GM18505 (cell line): Measurements from ENCODE around the gene WASHC2C.
"Not testable (repeated sequence)": the region's sequence is repeated elsewhere in the genome, so short reads cannot be mapped to it uniquely, and the experiment has no call there.

ENCODE experiments used
- ATAC-seq: cut with Tn5 transposase; IDR thresholded peaks from one replicate; pipeline ENCODE4 v1.9.1; 2021; ENCODE audit not compliant: unreplicated experiment
- POLR2A ChIP-seq: IDR thresholded peaks from 4 replicates; pipeline ENCODE4 v1.6.1; 2011; ENCODE audit warnings: borderline replicate concordance; ENCODE audit not compliant: insufficient read depth, insufficient read length; ENCODE audit errors: extremely low read depth

WASHC2C gene

GRCh38 chr10:45757661-45758396 lies 30.8 kb downstream of the WASHC2C start:
- ATAC-seq: not testable (repeated sequence)

GRCh38 chr10:45761622-45762021 lies 34.6 kb downstream of the WASHC2C start:
- ATAC-seq: not testable (repeated sequence)

- ATAC-seq: not testable (repeated sequence)
Measured at GRCh38 chr10:45763037-45763436, 36.0 kb downstream of the WASHC2C start.

- ATAC-seq: not testable (repeated sequence)
Measured at GRCh38 chr10:45768334-45768733, 41.3 kb downstream of the WASHC2C start.

GRCh38 chr10:45771757-45772461 lies 44.8 kb downstream of the WASHC2C start:
- ATAC-seq: not testable (repeated sequence)

GRCh38 chr10:45786217-45786616 lies 59.2 kb downstream of the WASHC2C start:
- ATAC-seq: not testable (repeated sequence)

GRCh38 chr10:45787212-45787741 lies 60.2 kb downstream of the WASHC2C start:
- not testable (repeated sequence) for ATAC-seq

DNA sequence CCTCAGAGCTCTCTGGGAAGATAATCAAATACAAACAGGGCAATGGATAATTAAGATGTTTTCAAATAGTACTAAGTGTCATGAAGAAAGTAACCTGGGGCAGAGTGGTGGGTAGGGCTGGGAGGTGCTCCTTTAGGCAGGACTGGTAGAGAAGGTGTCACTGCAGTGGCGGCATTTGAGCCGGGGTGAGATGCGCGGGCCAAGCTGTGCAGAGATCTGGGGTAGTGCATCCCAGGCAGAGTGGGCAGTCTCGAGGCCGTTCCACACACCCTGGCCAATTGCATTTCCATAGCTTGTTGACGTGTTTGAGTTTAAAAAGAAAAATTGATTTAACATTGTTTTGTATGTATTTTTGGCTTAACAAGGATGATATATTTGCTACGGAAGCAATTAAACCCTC lies 62.9 kb downstream of the WASHC2C start:
- not testable (repeated sequence) for ATAC-seq

GRCh38 chr10:45790694-45791426 lies 63.8 kb downstream of the WASHC2C start:
- not testable (repeated sequence) for ATAC-seq

GRCh38 chr10:45794761-45795160 lies 67.7 kb downstream of the WASHC2C start:
- not testable (repeated sequence) for ATAC-seq

DNA sequence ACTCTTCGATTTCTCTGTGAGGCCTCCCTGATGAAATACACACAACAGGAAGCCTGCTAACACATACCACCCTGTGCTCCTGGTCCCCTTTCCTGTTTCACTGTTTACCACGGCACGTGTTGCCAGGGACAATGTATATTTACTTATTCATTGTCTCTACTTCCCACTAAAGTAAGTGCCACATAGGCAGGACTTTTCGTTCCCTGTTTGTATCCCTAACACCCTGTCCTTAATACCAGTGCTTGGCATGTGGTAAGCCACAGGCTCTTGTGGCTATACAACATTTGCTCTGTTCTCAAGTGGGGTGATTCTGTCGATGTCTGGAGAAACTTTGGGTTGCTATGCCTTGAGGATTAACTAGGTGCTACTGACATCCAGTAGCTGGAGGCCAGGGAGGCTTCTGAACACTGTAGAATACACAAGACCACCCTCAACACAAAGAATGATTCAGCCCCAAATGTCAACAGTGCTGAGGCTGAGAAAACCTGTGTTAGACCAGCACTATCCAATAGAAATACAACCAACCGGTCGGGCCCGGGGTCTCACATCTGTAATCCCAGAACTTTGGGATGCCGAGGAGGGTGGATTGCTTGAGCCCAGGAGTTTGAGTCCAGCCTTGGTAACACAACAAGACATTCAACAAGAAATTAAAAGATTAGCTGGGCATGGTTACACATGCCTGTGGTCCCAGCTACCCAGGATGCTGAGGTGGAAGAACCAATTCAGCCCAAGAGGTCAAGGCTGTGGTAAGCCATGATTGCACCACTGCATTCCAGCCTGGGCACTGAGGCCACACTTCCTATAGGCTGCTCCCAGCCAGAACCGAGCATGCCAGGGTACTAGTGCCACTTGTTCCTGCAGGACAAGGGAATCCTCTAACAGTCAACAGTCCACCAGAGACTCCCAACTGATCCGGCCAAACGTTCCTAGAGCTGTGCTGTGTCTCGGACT lies 76.3 kb downstream of the WASHC2C start:
- not testable (repeated sequence) for ATAC-seq

DNA sequence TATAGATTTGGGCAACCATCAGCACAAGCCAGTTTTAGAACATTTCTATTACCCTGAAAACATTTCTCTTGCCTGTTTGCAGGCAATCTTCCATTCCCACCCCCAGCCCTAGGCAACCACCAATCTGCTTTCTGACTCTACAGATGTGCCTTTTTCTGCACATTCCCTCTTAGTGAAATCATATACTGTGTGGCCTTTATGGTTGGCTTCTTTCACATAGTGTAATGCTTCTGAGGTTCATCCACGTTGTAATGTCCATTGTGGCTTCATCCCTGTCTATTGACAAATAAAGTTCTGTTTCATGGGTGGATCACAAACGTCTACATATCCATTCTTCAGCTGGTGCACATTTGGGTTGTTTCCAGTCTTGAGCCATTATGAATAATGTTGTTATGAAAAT lies 77.9 kb downstream of the WASHC2C start:
- not testable (repeated sequence) for ATAC-seq

GRCh38 chr10:45809837-45810236 lies 82.8 kb downstream of the WASHC2C start:
- ATAC-seq: no peak
- TF ChIP-seq POLR2A: no peak

DNA sequence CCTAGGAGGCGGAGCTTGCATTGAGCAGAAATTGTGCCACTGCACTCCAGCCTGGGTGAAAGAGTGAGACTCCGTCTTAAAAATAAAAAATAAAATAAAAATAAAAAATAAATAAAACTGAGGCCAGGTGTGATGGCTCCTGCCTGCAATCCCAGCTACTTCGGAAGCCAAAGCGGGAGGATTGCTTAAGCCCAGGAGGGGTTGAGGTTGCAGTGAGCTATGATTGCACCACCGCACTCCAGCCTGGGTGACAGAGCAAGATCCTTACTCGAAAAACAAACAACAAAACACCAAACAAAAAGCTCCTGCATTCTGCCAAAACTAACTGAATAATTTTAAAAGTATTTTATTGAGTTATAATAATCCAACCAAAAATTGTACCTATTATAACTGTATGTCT lies 84.0 kb downstream of the WASHC2C start:
- ATAC-seq: no peak
- TF ChIP-seq POLR2A: no peak

GRCh38 chr10:45812959-45813358 lies 85.9 kb downstream of the WASHC2C start:
- ATAC-seq: not testable (repeated sequence)

DNA sequence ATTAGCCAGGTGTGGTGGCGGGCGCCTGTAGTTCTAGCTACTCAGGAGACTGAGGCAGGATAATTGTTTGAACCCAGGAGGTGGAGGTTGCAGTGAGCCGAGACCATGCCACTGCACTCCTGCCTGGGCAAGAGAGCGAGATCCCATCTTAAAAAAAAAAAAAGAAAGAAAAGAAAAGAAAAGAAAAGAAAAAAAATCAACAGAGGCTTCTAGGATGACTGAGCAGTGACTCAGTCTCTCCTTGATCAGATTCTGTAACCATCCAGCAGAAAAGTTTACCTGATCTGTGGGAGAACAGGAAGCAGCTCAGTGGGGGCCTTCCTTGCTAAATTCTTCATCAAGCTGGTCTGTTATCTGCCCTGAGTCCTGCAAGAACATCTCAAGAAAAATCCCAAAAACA lies 87.1 kb downstream of the WASHC2C start:
- ATAC-seq: not testable (repeated sequence)
